ENCODE measurements around the gene GRIN3B.

GRIN3B gene

DNA sequence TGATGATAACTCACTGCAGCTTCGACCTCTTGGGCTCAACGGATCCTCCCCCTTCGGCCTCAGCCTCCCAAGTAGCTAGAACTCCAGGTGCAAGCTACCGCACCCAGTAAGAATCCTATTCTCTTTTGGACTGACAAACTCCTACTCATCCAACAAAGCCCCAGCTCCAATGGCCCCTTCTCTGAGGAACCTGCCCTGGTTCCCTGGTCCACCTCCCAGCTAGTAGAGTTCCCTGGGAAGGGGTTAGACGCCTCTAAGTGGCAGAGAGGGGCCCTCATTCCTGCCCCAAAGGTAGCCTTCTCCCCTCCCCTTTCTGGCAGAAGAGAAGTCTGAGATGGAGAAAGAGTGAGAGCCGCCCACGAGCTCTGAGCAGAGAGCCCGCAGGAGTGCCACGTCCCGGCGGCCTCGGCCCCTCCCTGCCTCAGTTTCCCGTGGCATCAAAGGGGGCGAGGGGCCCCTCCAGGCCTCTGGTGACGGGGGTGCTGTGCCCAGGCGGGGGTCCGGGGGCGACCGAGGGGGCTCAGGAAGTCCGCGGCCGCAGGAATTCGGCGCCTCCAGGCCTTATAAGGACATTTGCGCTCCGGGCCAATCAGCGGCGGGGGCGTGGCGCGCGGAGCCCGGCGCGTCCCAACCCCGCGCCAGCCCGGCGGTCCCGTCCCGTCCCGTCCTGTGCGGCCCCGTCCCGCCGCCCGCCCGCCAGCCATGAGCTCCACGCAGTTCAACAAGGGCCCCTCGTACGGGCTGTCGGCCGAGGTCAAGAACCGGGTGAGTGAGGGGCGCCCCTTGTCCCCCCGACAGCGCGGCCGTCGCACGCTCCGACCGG is 26.0 kb downstream of the GRIN3B start, which contains the start of gene CNN2:
Gene CNN2 (plus strand): TSS at position 649 of the 823 bp plus-strand sequence. CDS start 54 bp downstream, at position 703.
- TF ChIP-seq CTCF (IDR thresholded peaks at IDR 0.05; ENCODE audit: control insufficient read depth, extremely low read depth, insufficient read depth): no peak
- H3K4me3 ChIP-seq (ENCODE audit: low read depth, low read length): peak within 1 kb of the TSS; percentile 69
- no peak for DNase-seq (ENCODE audit: low read depth)

GRCh38 chr19:1026783-1027649 is 26.8 kb downstream of the GRIN3B start:
- peak overlapping the region; percentile 69 for H3K4me3 ChIP-seq (ENCODE audit: low read depth, low read length)
- TF ChIP-seq CTCF (IDR thresholded peaks at IDR 0.05; ENCODE audit: control insufficient read depth, extremely low read depth, insufficient read depth): no peak

DNA sequence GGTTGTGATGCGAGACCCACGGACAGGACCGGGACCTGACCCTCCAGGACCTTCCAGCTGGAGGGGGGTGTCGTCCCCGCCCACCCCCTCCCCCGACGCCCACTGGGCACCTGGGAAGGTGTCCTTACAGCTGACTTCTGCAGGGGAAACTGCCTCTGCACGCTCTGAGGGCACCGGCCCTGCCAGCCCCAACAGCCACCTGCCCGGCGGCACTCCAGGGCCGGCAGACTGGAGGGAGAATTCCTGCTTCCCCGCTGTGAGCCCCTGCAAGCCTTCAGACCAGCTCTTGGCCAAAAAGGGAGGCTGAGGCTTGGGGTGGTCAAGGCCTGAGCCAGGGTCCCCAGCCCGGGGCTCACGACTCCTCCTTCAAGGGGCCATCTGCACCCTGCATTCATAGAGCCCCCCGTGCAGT is 27.4 kb downstream of the GRIN3B start:
- no peak for DNase-seq (ENCODE audit: low read depth)

More at GRCh38 chr19:1026783-1027649, 26.8 kb downstream of the GRIN3B start:
- no peak for DNase-seq (ENCODE audit: low read depth)

GRCh38 chr19:1028062-1028926 is 28.1 kb downstream of the GRIN3B start:
- H3K4me3 ChIP-seq (ENCODE audit: low read depth, low read length): no peak overlapping the region
- DNase-seq (ENCODE audit: low read depth): no peak
- TF ChIP-seq CTCF (IDR thresholded peaks at IDR 0.05; ENCODE audit: control insufficient read depth, extremely low read depth, insufficient read depth): no peak

More for the DNA sequence above, 27.4 kb downstream of the GRIN3B start:
- TF ChIP-seq CTCF (IDR thresholded peaks at IDR 0.05; ENCODE audit: control insufficient read depth, extremely low read depth, insufficient read depth): no peak
- H3K4me3 ChIP-seq (ENCODE audit: low read depth, low read length): no peak overlapping the region

- TF ChIP-seq CTCF (IDR thresholded peaks at IDR 0.05; ENCODE audit: control insufficient read depth, extremely low read depth, insufficient read depth): no peak
- no peak for DNase-seq (ENCODE audit: low read depth)
- no peak overlapping the region for H3K4me3 ChIP-seq (ENCODE audit: low read depth, low read length)
Measured at GRCh38 chr19:1032264-1032867, 32.1 kb downstream of the GRIN3B start.
